GM19023 (cell line): ENCODE results near the gene KIDINS220.

Experiments used
- ATAC-seq: cut with Tn5 transposase; IDR thresholded peaks from one replicate; pipeline ENCODE4 v1.9.1; 2021; ENCODE audit warnings: mild to moderate bottlenecking, moderate library complexity; ENCODE audit not compliant: unreplicated experiment

KIDINS220 gene

GRCh38 chr2:8853426-8853825 is 16.0 kb upstream of the KIDINS220 start:
- ATAC-seq: no peak

DNA sequence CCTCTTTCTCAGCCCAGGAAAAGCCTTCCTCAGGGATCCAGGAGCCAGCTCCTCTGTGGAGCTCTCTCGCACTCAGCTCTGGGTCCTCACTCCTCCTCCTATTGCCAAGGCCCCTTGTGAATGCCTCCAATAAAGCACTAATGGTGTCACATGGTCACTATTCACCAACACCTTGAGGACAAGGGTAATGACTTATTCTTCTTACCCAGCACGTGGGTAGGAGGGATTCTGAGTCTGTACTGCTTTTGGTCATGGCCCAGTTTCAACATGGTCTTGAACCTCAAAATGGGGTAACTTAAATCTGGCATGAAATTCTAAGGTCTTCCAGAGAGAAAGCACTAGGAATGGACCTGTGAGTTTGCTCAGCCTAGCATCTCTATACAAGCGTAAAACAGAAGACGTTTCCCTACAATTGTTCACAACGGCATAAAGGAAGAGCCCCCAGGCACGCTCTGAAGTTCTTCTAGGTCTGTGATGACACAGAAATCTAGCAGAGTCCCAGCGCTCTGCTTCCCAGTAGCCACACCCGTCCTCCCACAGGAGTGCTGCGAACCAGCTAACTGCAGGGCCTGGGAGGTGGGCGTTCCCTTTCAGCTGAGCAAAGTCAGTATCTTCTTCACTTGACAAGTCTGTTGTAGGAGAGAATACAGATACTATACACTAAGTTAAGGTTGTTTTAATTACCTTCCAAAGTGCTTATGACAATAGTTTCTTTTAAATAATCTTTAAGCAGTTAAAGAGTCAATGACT is 14.6 kb upstream of the KIDINS220 start:
- no peak for ATAC-seq

DNA sequence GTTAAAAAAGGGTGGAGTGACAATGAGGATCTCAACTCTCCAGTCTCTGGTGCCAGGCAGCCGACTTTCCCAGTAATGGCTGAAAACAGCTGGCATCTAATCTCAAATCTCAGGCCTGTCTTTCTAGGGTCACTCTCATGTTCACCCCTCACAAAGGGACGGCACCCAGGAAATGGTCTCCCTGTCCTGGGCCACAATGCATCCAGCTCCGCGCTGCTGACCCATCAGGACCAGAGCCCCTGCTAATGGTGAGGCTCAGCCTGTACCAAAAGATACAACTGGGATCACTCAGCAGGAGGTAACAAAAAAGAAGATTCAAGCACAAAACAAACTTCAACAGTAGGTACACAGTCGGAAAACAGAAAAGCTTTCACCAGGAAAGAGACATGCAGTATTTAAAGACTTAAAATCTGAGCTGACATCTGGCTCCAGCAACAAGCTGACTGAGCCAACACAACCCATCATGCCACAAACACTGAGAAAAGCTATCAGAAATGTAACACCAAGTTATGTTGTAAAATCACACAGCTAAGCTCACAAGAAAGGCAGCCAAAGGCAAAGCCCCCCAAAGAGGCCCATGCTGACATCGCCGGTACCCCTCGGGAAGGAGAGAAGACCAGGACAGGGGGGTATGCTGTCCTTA is 13.6 kb upstream of the KIDINS220 start:
- no peak for ATAC-seq

DNA sequence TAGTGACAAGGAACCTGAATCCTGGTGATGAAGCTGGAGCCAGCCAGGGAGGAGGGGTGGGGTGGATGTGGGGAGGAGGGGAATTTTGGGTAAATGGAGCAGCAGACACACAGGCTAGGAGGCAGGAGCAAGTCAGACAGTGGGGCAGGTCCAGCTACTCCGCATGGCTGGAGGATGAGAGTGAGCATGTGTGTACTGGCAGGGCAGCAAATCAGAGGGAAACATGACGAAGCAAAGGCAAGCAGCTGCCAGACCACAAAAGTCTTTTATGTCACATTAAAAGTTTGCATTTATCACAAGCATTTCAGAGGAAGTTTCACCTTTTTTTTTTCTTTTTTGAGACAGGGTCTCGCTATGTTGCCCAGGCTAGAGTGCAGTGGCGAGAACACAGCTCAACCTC is 11.9 kb upstream of the KIDINS220 start:
- ATAC-seq: no peak

- no peak for ATAC-seq
Observed at GRCh38 chr2:8848328-8849100, 11.1 kb upstream of the KIDINS220 start.

DNA sequence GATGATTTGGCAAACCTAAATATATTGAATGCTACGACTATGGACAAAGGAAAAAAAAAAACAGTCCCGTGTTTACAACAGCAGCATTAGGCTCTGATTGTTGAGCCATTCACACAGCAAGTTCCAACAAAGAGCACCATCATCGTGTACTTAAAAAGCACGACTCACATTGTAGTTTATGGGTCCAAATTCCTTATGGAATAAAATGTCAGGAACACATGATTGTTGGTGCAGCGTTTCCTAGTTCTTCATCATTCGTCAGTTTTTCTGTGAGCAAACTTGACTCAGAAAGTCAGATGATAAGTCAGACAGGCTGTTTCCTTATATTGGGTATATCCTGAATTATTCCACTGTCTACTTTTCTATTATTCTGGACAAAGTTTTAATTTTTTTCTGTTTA is 10.0 kb upstream of the KIDINS220 start:
- no peak for ATAC-seq

- no peak for ATAC-seq
Observed at GRCh38 chr2:8841932-8842331, 4.5 kb upstream of the KIDINS220 start.

GRCh38 chr2:8840475-8841091 is 3.2 kb upstream of the KIDINS220 start:
- no peak for ATAC-seq

DNA sequence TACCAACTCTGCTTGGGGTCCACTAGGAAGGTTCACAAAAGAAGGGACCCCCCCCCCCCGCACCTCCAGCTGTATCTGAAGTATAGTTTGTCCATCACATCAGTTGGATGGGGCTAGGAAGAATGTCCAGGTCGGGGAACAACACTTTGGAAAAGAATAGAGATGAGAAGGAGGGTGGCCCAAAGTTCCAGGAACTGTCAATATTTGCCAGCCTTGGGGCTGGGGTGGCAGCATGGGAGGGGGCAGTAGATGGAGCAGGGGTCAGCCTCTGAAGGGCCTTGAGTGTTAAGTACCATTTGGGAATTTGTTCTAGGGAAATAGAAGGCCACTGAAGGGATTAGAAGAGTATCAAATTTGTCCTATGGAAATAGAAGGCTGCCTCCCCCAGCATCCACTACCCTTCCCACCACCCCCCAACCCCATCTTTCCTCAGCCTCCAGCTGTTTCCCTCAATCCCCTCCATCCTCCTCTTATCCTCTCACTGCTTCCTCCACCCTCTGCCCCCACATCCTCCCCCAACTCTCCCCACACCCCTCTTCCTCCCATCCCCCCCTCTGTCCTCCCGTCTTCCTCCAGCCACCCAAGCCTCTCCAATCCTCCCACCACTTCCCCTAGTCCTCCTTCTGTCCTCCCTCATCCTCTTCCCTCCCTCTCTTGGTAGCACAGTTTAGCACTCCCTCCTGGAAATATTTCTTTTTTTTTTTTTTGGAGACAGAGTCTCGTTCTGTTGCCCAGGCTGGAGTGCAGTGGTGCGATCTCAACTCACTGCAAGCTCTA is 2.0 kb upstream of the KIDINS220 start:
- ATAC-seq: no peak

DNA sequence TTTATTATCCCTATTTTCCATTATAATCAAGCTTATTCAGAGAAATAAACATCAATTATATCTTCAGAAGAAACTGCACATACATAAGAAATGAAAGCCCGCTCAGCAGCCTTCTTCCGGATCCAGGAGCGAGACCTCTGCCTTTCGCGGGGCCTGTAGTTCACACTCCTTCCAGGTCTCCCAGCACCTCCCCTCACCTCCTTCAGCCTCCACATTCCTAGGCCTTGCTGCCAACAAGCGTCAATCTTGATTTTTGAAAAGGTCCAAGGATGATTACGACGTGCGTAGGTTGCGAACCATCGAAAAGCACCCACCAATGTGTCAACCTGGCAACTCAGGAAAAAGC is 355 bp upstream of the KIDINS220 start:
- ATAC-seq: no peak

DNA sequence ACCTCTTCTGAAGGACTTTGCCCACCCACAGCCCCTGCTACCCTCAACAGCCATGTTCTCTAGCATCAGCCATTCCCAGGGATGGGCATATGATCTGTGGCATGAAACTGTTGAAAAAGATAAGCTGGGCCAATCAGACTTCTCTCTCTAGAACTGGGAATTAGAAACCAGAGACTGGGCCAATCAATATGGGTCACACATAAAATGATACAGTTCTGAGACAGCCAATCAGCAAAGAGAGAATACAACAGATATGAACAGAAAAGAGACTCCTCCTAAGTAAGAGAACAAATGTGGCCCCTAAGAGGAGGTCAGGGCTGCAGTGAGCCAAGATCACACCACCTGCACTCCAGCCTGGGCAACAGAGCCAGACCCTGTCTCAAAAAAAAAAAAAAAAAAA is 2.1 kb downstream of the KIDINS220 start:
- ATAC-seq: no peak

- ATAC-seq: no peak
Observed at GRCh38 chr2:8833853-8834252, 3.6 kb downstream of the KIDINS220 start.

GRCh38 chr2:8831516-8831915 is 5.9 kb downstream of the KIDINS220 start:
- no peak for ATAC-seq

GRCh38 chr2:8827729-8828128 is 9.7 kb downstream of the KIDINS220 start:
- ATAC-seq: no peak

- ATAC-seq: no peak
Observed at GRCh38 chr2:8822218-8822617, 15.2 kb downstream of the KIDINS220 start.

DNA sequence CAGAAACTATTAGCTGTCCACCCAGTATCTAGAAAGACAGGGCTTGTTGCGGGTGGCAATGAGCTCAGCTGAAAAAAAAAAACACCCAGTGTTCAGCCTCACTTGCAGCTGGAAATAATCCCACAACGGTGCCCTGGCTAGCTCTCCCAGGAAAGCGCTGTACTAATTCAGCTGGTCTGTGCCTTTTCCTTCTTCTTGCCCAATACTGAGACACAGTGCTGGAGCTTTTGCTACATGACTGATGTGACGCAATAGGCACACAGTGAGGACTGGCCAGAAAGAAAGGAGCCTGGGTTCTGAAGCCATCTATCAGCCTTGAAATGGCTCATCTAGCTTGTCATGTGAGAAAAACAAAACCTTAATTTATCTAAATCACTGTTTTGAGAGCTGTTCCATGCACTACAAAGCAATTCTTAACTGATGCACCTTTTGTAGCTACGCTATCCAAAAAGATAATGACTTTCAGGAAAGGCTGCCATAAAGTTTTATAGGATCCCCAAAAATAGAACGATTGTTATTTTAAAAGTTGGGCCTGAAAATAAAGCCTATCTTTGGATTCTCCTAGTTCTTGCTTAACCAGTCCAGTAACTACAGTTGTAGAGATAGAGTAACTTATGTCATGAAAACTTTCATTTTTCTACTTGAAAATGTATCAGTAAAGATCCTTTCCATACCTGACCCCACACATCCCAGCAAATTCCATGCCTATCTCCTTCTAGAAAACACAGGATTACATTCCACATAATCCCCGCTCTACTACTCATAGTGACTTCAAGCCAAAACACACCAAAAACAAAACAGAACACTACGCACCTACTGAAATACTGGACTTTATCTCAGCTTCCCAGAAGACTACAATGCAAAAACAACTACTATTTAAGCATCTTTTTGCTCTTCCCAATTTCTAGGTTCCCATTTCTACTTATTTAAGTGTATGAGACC is 15.9 kb downstream of the KIDINS220 start:
- no peak for ATAC-seq

DNA sequence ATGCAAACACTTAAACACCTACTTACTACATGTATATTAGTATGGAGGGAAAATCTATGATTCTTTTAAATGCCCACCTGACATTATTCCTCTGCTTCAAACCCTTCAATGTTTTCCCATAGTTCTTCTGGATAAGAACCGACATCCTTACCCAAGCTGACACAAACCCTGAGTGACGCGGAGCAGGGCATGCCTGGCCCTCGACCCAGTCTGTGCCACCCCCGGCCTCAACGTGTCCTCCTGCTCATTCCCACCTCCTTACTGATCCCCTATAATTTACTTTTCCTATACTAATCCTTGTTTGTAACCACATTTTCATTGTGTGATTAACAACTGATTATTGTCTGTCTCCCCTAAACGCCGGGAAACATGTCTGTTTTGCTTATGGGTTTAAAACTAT is 17.5 kb downstream of the KIDINS220 start:
- ATAC-seq: no peak

- ATAC-seq: no peak
Observed at GRCh38 chr2:8819194-8819593, 18.2 kb downstream of the KIDINS220 start.

GRCh38 chr2:8817221-8817620 is 20.2 kb downstream of the KIDINS220 start:
- ATAC-seq: no peak
